Liver (tissue), 3 donors: Measurements from ENCODE around the gene KIF26B.
"Not testable (repeated sequence)": the region's sequence is repeated elsewhere in the genome, so short reads cannot be mapped to it uniquely, and the experiment has no call there.

Source experiments
- CTCF ChIP-seq: fragments of 150-350 bp; IDR thresholded peaks from 2 replicates; pipeline ENCODE4 v1.5.1; 2017; ENCODE audit warnings: improper control_type of control experiment, low read depth, low read length; ENCODE audit not compliant: missing input control
- FOXA1 ChIP-seq: IDR thresholded peaks from 2 replicates; pipeline ENCODE4 v1.6.1; 2016; ENCODE audit warnings: antibody characterized with exemption
- NR2F2 ChIP-seq: IDR thresholded peaks from 2 replicates; pipeline ENCODE4 v1.6.1; 2016; ENCODE audit warnings: antibody characterized with exemption
- RAD21 ChIP-seq, 2 donors: IDR thresholded peaks; 2 replicates each; pipeline ENCODE4 v1.6.1; 2016; ENCODE audit warnings: antibody characterized with exemption in 2 of 2, mild to moderate bottlenecking in 2 of 2
- REST ChIP-seq: IDR thresholded peaks from 2 replicates; pipeline ENCODE4 v1.6.1; 2016; ENCODE audit warnings: antibody characterized with exemption, mild to moderate bottlenecking
- RXRA ChIP-seq, 2 donors: IDR thresholded peaks; 2 replicates each; pipeline ENCODE4 v1.6.1; 2017 to 2018; ENCODE audit warnings: antibody characterized with exemption in 2 of 2, mild to moderate bottlenecking in 1 of 2
- TAF1 ChIP-seq: conservative IDR thresholded peaks from 2 replicates; pipeline ENCODE4 v1.6.1; 2016; ENCODE audit warnings: antibody characterized with exemption, mild to moderate bottlenecking
- YY1 ChIP-seq: IDR thresholded peaks from 2 replicates; pipeline ENCODE4 v1.6.1; 2016; ENCODE audit warnings: antibody characterized with exemption, mild to moderate bottlenecking
- donor health status: healthy.
- donor health status: healthy.

GRCh38 chr1:245323765-245324164, 169.0 kb downstream of the KIF26B start:
- TF ChIP-seq RXRA (IDR thresholded peaks at IDR 0.05); CTCF; NR2F2; FOXA1; YY1; REST; RAD21 (IDR thresholded peaks at IDR 0.05); TAF1: not testable (repeated sequence)
